ENCODE results near the gene CPNE6.

DNA sequence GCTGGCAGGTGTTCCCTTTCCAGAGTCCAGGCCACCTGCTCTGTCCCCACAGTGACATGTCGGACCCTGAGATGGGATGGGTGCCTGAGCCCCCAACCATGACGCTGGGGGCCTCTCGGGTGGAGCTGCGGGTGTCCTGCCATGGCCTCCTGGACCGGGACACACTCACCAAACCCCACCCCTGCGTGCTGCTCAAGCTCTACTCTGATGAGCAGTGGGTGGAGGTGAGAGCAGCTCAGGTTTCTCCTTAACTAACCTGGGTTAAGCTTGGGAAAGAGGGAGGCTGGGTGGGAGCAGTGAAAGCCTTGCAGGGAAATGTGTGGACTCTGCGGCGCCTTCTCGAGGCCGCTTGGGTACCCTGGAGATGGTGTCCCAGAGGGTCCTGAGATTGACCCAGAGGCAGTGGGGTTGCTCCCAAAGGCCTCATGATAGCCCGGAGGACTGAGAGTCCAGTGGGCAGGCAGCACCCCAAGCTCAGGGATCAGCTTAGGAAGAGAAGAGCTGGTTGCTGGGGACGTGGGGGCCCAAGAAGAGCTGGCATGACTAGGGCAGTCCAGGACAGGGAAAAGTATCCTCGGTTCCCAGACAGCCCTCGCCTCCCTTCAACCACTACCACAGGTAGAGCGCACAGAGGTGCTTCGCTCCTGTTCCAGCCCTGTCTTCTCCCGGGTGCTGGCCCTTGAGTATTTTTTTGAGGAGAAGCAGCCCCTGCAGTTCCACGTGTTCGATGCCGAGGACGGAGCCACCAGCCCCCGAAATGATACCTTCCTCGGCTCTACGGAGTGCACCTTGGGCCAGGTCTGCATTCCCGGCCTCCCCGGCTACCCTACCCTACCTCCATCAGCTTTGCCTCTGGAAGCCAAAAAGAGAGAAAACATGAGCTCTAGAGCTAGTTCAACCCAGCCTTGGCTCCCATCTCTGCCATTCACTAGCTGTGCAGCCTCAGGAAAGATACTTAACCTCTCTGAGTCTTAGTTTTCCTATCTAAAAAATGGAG, 1.8 kb downstream of the CPNE6 start:
- TF ChIP-seq EP300 (IDR thresholded peaks at IDR 0.05; ENCODE audit: borderline replicate concordance in 1 of 2, low read depth in 1 of 2, low read length in 1 of 2) (no peak), CTCF (IDR thresholded peaks at IDR 0.05) (no peak), FOSL2 (IDR thresholded peaks at IDR 0.05; ENCODE audit: borderline replicate concordance, low read depth) (no peak), POLR2AphosphoS5 (IDR thresholded peaks at IDR 0.05; ENCODE audit: low read depth, low read length) (no peak), MXI1 (IDR thresholded peaks at IDR 0.05; ENCODE audit: low read depth, low read length) (no peak), USF1 (IDR thresholded peaks at IDR 0.05; ENCODE audit: borderline replicate concordance, low read depth) (no peak), RAD21 (IDR thresholded peaks at IDR 0.05; ENCODE audit: low read length) (no peak)

Data from SK-N-SH (cell line).